Right lobe of liver (tissue), 6 donors: ENCODE measurements around the gene RHOBTB1. TPM values are rescaled to one million over a fixed set of nuclear protein-coding genes. Genes with fewer than 3 reads are reported as not detected.

Source experiments
- ATAC-seq, 4 donors: fragments of 200-7000 bp; cut with Tn5 transposase; one replicate each; pipeline ENCODE4 v1.9.1; 2020; ENCODE audit warnings: mild to moderate bottlenecking in 4 of 4, moderate library complexity in 4 of 4
- DNase-seq, 3 donors: peaks; one replicate each; pipeline ENCODE4 v3.0.0-alpha.2; 2020
- H3K27ac ChIP-seq, 3 donors: fragments of 200-600 bp; one replicate each; pipeline ENCODE4 v1.8.0; 2022
- H3K27me3 ChIP-seq, 2 donors: fragments of 200-600 bp; one replicate each; pipeline ENCODE4 v1.8.0; 2022
- H3K36me3 ChIP-seq, 4 donors: fragments of 200-600 bp; sonication (generic) in 1 of 4; one replicate each; pipeline versions ENCODE4 v1.5.1 to v1.8.0; 2017 to 2022; ENCODE audit warnings: control low read depth in 1 of 4
- H3K4me1 ChIP-seq, 4 donors: fragments of 200-600 bp; sonication (generic) in 1 of 4; one replicate each; pipeline versions ENCODE4 v1.5.1 to v1.8.0; 2017 to 2022; ENCODE audit warnings: control low read depth in 1 of 4
- H3K4me3 ChIP-seq, 3 donors: fragments of 200-600 bp; one replicate each; pipeline ENCODE4 v1.8.0; 2022
- H3K9me3 ChIP-seq, 4 donors: fragments of 200-600 bp; sonication (generic) in 1 of 4; one replicate each; pipeline versions ENCODE4 v1.5.1 to v1.8.0; 2017 to 2022; ENCODE audit warnings: control low read depth in 1 of 4
- CTCF ChIP-seq, 4 donors: fragments of 200-600 bp in 3 of 4; fragments of 450-650 bp in 1 of 4; IDR thresholded peaks; one replicate each; pipeline versions ENCODE4 v1.5.1 to v1.8.0; 2016 to 2022; ENCODE audit warnings: antibody characterized with exemption in 4 of 4, mild to moderate bottlenecking in 2 of 4
- POLR2A ChIP-seq: fragments of 450-650 bp; IDR thresholded peaks from one replicate; pipeline ENCODE4 v1.6.1; 2017; ENCODE audit warnings: antibody characterized with exemption, mild to moderate bottlenecking
- WGBS: methylation state at CpG from one replicate; pipeline ENCODE4 v1.1.6; 2018; ENCODE audit warnings: low coverage, low lambda C conversion rate; ENCODE audit not compliant: insufficient coverage; ENCODE audit errors: missing lambda C conversion rate; 5-methylcytosine and 5-hydroxymethylcytosine counted together
- intact Hi-C, 2 donors: fragments of 100-400 bp; cut with DNase I; formaldehyde crosslinking; loops; one replicate each; pipeline versions ENCODE4 v1.11.2 to v1.14.1; 2022
- long read RNA-seq: library from polyadenylated mRNA; unstranded; transcript quantifications from one replicate; pipeline ENCODE4 v2.0.0, GENCODE V29; 2019
- total RNA-seq, 6 experiments: library from RNA; depleted of rRNA in 2 of 6; stranded (reverse); fragments of >200 nt in 2 of 6; fragmentation: NEBNext Ultra II Directional in 3 of 6; extraction: Animal tissue kit (Norgen Biotek cat#: 25700) in 3 of 6; gene quantifications; one replicate each; pipeline versions ENCODE4 v1.1.0 to v1.2.4, GENCODE V29; 2016 to 2023
- donor health status: DM: no; HTN: yes; CAD: no.
- donor health status: DM: no; HTN: no; CAD: no.
- donor health status: DM: no; HTN: no; CAD: no.
- donor health status: DM: no; HTN: yes; CAD: no.
- donor health status: DM: no; HTN: yes; CAD: no.

RHOBTB1 gene
- 1 to 10 TPM; 3.0 to 5.4 (median 4.4) TPM for total RNA-seq
- long read RNA-seq = 0 reads

- Histone ChIP-seq H3K4me1 (peaks cover 0 to 11% (median 0%) of the 10 kb centered on the region in 4 donors), H3K9me3 (no peaks in the 10 kb centered on the region), H3K4me3 (peak within 1 kb of the TSS; percentile 53 to 71 (median 63)), H3K27ac (peak within 1 kb of the TSS; percentile 81 to 98 (median 86)), H3K27me3 (no peaks in the 10 kb centered on the region), H3K36me3 (no peaks in the 10 kb centered on the region)
- ATAC-seq (peak; percentile 76 to 85 (median 82)), DNase-seq (peak; percentile 73 to 79 (median 74))
- no CpG with 5 or more reads among the region's 77 CpGs for WGBS
- TF ChIP-seq CTCF (IDR thresholded peaks at IDR 0.05) (no peak), POLR2A (peak; percentile 72)
- intact Hi-C loops = loop anchor here in 1 of 2 donors (10.0 kb wide), 1 partner anchor 49 kb away; no protein-coding TSS in a partner anchor
Measured at GRCh38 chr10:60944058-60944909, at the start of gene RHOBTB1. RHOBTB1 (minus strand) TSS chr10:60944185; CDS start chr10:60911542, 32,643 bp downstream.

GRCh38 chr10:60992636-60993035 is 48.7 kb upstream of the RHOBTB1 start:
- Histone ChIP-seq H3K9me3 (no peaks in the 10 kb centered on the region), H3K4me3 (no peak overlapping the region), H3K36me3 (no peaks in the 10 kb centered on the region), H3K4me1 (no peaks in the 10 kb centered on the region), H3K27ac (no peak overlapping the region), H3K27me3 (no peaks in the 10 kb centered on the region)
- ATAC-seq = no peak
- WGBS = 68% methylated on average over 1 of the region's 1 CpG
- intact Hi-C loops = no loop called here
- no peak for DNase-seq
- TF ChIP-seq POLR2A = no peak
- no peak for TF ChIP-seq CTCF (IDR thresholded peaks at IDR 0.05)

- no peak overlapping the region for H3K27ac ChIP-seq
- no peak for ATAC-seq
- no peaks in the 10 kb centered on the region for H3K27me3 ChIP-seq
- WGBS = 100% methylated on average over 1 of the region's 1 CpG
- H3K9me3 ChIP-seq = no peaks in the 10 kb centered on the region
- intact Hi-C loops = no loop called here
- TF ChIP-seq CTCF (IDR thresholded peaks at IDR 0.05) = no peak
- no peak for TF ChIP-seq POLR2A
- no peak overlapping the region for H3K4me3 ChIP-seq
- H3K36me3 ChIP-seq = no peaks in the 10 kb centered on the region
- no peak for DNase-seq
- H3K4me1 ChIP-seq = no peaks in the 10 kb centered on the region
Measured at GRCh38 chr10:60990663-60991062, 46.7 kb upstream of the RHOBTB1 start.

GRCh38 chr10:60989400-60989876 is 45.5 kb upstream of the RHOBTB1 start:
- no peaks in the 10 kb centered on the region for H3K27me3 ChIP-seq
- TF ChIP-seq POLR2A (no peak), CTCF (IDR thresholded peaks at IDR 0.05) (no peak)
- H3K27ac ChIP-seq = no peak overlapping the region
- no peak overlapping the region for H3K4me3 ChIP-seq
- H3K4me1 ChIP-seq = no peaks in the 10 kb centered on the region
- no peaks in the 10 kb centered on the region for H3K9me3 ChIP-seq
- ATAC-seq (peak in 2 of 4 donors; percentile 33 to 40), DNase-seq (no peak)
- intact Hi-C loops = no loop called here
- H3K36me3 ChIP-seq = no peaks in the 10 kb centered on the region
- WGBS = 59% methylated on average over 3 of the region's 4 CpGs
